NCI-H1092 (cell line): Measurements from ENCODE around the gene CMKLR1.

Experiments used
- DNase-seq: peaks from one replicate; lab custom pipeline; 2025; lab: John Stamatoyannopoulos, UW

Gene CMKLR1

GRCh38 chr12:108315486-108316105 lies 23.5 kb downstream of the CMKLR1 start:
- no peak for DNase-seq

- DNase-seq = no peak
These were observed 25.3 kb downstream of the CMKLR1 start for GRCh38 chr12:108313606-108314351.

- no peak for DNase-seq
These were observed 25.9 kb downstream of the CMKLR1 start for GRCh38 chr12:108313241-108313605.

- no peak for DNase-seq
These were observed 26.4 kb downstream of the CMKLR1 start for GRCh38 chr12:108312693-108313189.

GRCh38 chr12:108312073-108312659 lies 26.9 kb downstream of the CMKLR1 start:
- no peak for DNase-seq

- DNase-seq = no peak
These were observed 27.5 kb downstream of the CMKLR1 start for GRCh38 chr12:108311605-108312004.

- DNase-seq = no peak
These were observed 28.6 kb downstream of the CMKLR1 start for GRCh38 chr12:108310489-108310888.

- no peak for DNase-seq
These were observed 29.3 kb downstream of the CMKLR1 start for GRCh38 chr12:108309674-108310312.

- DNase-seq = no peak
These were observed 30.6 kb downstream of the CMKLR1 start for GRCh38 chr12:108308395-108309085.

- no peak for DNase-seq
These were observed 32.1 kb downstream of the CMKLR1 start for GRCh38 chr12:108307006-108307405.

- DNase-seq = no peak
These were observed 32.6 kb downstream of the CMKLR1 start for GRCh38 chr12:108306506-108306905.

- no peak for DNase-seq
These were observed 33.1 kb downstream of the CMKLR1 start for GRCh38 chr12:108305991-108306501.

- no peak for DNase-seq
These were observed 33.6 kb downstream of the CMKLR1 start for GRCh38 chr12:108305520-108305919.

GRCh38 chr12:108304633-108305032 lies 34.5 kb downstream of the CMKLR1 start:
- DNase-seq = no peak

- DNase-seq = no peak
These were observed 35.4 kb downstream of the CMKLR1 start for GRCh38 chr12:108303703-108304102.

GRCh38 chr12:108302403-108303311 lies 36.5 kb downstream of the CMKLR1 start:
- no peak for DNase-seq

GRCh38 chr12:108302016-108302402 lies 37.1 kb downstream of the CMKLR1 start:
- no peak for DNase-seq

- DNase-seq = no peak
These were observed 37.8 kb downstream of the CMKLR1 start for GRCh38 chr12:108301346-108301745.

- DNase-seq = no peak
These were observed 39.0 kb downstream of the CMKLR1 start for GRCh38 chr12:108299980-108300696.

GRCh38 chr12:108299516-108299915 lies 39.6 kb downstream of the CMKLR1 start:
- no peak for DNase-seq
